Measurements from ENCODE around the gene ZNF143.
A peak's percentile ranks its signal among the peaks of the same experiment; 100 is the strongest.

Gene ZNF143

GRCh38 chr11:9573775-9574621, 113.2 kb downstream of the ZNF143 start:
- DNase-seq (ENCODE audit: low read depth in 4 of 4, low spot score in 1 of 4), result peak in 1 of 4 experiments; percentile 28

- peak in 1 of 4 experiments; percentile 5 for DNase-seq (ENCODE audit: low read depth in 4 of 4, low spot score in 1 of 4)
Observed at GRCh38 chr11:9574622-9575259, 113.9 kb downstream of the ZNF143 start.

GRCh38 chr11:9575260-9576240, 114.7 kb downstream of the ZNF143 start:
- no peak for DNase-seq (ENCODE audit: low read depth in 4 of 4, low spot score in 1 of 4)

- no peak for DNase-seq (ENCODE audit: low read depth in 4 of 4, low spot score in 1 of 4)
Observed at GRCh38 chr11:9576701-9577381, 116.0 kb downstream of the ZNF143 start.

- DNase-seq (ENCODE audit: low read depth in 4 of 4, low spot score in 1 of 4), result no peak
Observed at GRCh38 chr11:9577556-9577955, 116.7 kb downstream of the ZNF143 start.
